WTC11 (cell line): ENCODE data around the gene CUL4A. TPM values are rescaled to one million over a fixed set of nuclear protein-coding genes. Genes with fewer than 3 reads are reported as not detected.

Source experiments
- ATAC-seq: fragments of 200-7000 bp; cut with Tn5 transposase; 2 replicates; pipeline ENCODE4 v1.10.0; 2021; ENCODE audit warnings: mild to moderate bottlenecking, moderate library complexity
- CTCF ChIA-PET: fragments of 300-600 bp; sonication (Branson Sonifier 250); formaldehyde crosslinking; loops from one replicate; lab custom pipeline; 2021; ENCODE audit warnings: antibody characterized with exemption; lab: Charles Lee
- POLR2A ChIA-PET: fragments of 350-600 bp; sonication (Branson Sonifier 250); formaldehyde crosslinking; loops from one replicate; lab custom pipeline; 2021; ENCODE audit warnings: antibody characterized with exemption; lab: Charles Lee
- DNase-seq: peaks from one replicate; pipeline ENCODE4 v3.0.0; 2021; ENCODE audit warnings: low spot score
- H3K27ac Mint-ChIP-seq: 2 replicates; pipeline ENCODE4 v1.8.0; 2021; ENCODE audit warnings: mixed read lengths
- H3K27me3 Mint-ChIP-seq: 2 replicates; pipeline ENCODE4 v1.8.0; 2021; ENCODE audit warnings: low read depth, mild to moderate bottlenecking, moderate library complexity, mixed read lengths
- H3K36me3 Mint-ChIP-seq: 2 replicates; pipeline ENCODE4 v1.8.0; 2021; ENCODE audit warnings: mixed read lengths
- H3K4me1 Mint-ChIP-seq: 2 replicates; pipeline ENCODE4 v1.8.0; 2022; ENCODE audit warnings: mixed read lengths
- H3K4me3 Mint-ChIP-seq: 2 replicates; pipeline ENCODE4 v1.8.0; 2021; ENCODE audit warnings: mild to moderate bottlenecking, moderate library complexity, mixed read lengths
- H3K9me3 Mint-ChIP-seq: 2 replicates; pipeline ENCODE4 v1.8.0; 2021; ENCODE audit warnings: mixed read lengths
- AR ChIP-seq: fragments of 250-450 bp; sonication (Bioruptor Pico); IDR thresholded peaks from 2 replicates; pipeline ENCODE4 v1.9.0; 2021; ENCODE audit warnings: mild to moderate bottlenecking
- ARID4B ChIP-seq: sonication (generic); formaldehyde crosslinking; IDR thresholded peaks from 2 replicates; pipeline ENCODE4 v1.8.0; 2023; ENCODE audit warnings: missing genetic modification reagents, mild to moderate bottlenecking, borderline replicate concordance
- ATF6 ChIP-seq: sonication (generic); formaldehyde crosslinking; IDR thresholded peaks from 2 replicates; pipeline ENCODE4 v1.8.1; 2023; ENCODE audit warnings: mild to moderate bottlenecking, missing genetic modification reagents
- CBFB ChIP-seq: sonication (generic); formaldehyde crosslinking; IDR thresholded peaks from 2 replicates; pipeline ENCODE4 v1.8.1; 2022; ENCODE audit warnings: mild to moderate bottlenecking, low read depth, missing genetic modification reagents
- CDX4 ChIP-seq: fragments of 250-450 bp; sonication (Bioruptor Pico); IDR thresholded peaks from 2 replicates; pipeline ENCODE4 v1.9.0; 2021; ENCODE audit warnings: moderate library complexity, mild to moderate bottlenecking, inconsistent platforms, borderline replicate concordance
- E2F4 ChIP-seq: sonication (generic); formaldehyde crosslinking; IDR thresholded peaks from 2 replicates; pipeline ENCODE4 v1.8.1; 2022; ENCODE audit warnings: low read depth, mild to moderate bottlenecking, moderate library complexity, missing genetic modification reagents, borderline replicate concordance
- GRHL2 ChIP-seq: fragments of 250-450 bp; sonication (Bioruptor Pico); IDR thresholded peaks from 2 replicates; pipeline ENCODE4 v1.8.0; 2022; ENCODE audit warnings: mild to moderate bottlenecking, moderate library complexity; ENCODE audit not compliant: insufficient replicate concordance, severe bottlenecking
- IRF2 ChIP-seq: sonication (generic); formaldehyde crosslinking; IDR thresholded peaks from 2 replicates; pipeline ENCODE4 v1.8.0; 2022; ENCODE audit warnings: low read depth, missing genetic modification reagents, borderline replicate concordance
- MYBL2 ChIP-seq: sonication (generic); formaldehyde crosslinking; IDR thresholded peaks from 2 replicates; pipeline ENCODE4 v1.8.1; 2023; ENCODE audit warnings: mild to moderate bottlenecking, moderate library complexity, missing genetic modification reagents
- NR3C1 ChIP-seq: sonication (generic); formaldehyde crosslinking; conservative IDR thresholded peaks from 2 replicates; pipeline ENCODE4 v1.8.1; 2023; ENCODE audit warnings: low read depth, mild to moderate bottlenecking, missing genetic modification reagents
- SP1 ChIP-seq: sonication (generic); formaldehyde crosslinking; conservative IDR thresholded peaks from 2 replicates; pipeline ENCODE4 v1.8.1; 2022; ENCODE audit warnings: missing genetic modification reagents
- TCF7 ChIP-seq: sonication (generic); formaldehyde crosslinking; IDR thresholded peaks from 2 replicates; pipeline ENCODE4 v1.8.0; 2022; ENCODE audit warnings: mild to moderate bottlenecking, low read depth, missing genetic modification reagents, moderate library complexity
- ZNF281 ChIP-seq: sonication (generic); formaldehyde crosslinking; IDR thresholded peaks from 2 replicates; pipeline ENCODE4 v1.8.0; 2023; ENCODE audit warnings: mild to moderate bottlenecking, missing genetic modification reagents
- ZNF317 ChIP-seq: sonication (generic); formaldehyde crosslinking; IDR thresholded peaks from 2 replicates; pipeline ENCODE4 v1.8.1; 2023; ENCODE audit warnings: low read depth, mild to moderate bottlenecking, moderate library complexity, missing genetic modification reagents, borderline replicate concordance
- ZNF532 ChIP-seq: fragments of 250-450 bp; sonication (Bioruptor Pico); IDR thresholded peaks from 2 replicates; pipeline ENCODE4 v1.9.0; 2021; ENCODE audit warnings: mild to moderate bottlenecking, borderline replicate concordance
- total RNA-seq: library from RNA; stranded (reverse); gene quantifications from 3 replicates; pipeline ENCODE4 v1.2.3, GENCODE V29; 2021

Gene CUL4A
- total RNA-seq, 1 experiment from 2014 or later = 99.9 TPM

- Mint-ChIP-seq H3K27ac (no peak overlapping the region; the same call in 1 of the 2 replicates), H3K27me3 (no peaks in the 10 kb centered on the region), H3K36me3 (peaks cover 24% of the 10 kb centered on the region), H3K4me3 (no peak overlapping the region), H3K4me1 (peaks cover 18% of the 10 kb centered on the region), H3K9me3 (no peaks in the 10 kb centered on the region)
- ChIA-PET POLR2A (no interaction called here), CTCF (interaction anchor here (0.6 kb wide), 1 partner anchor 300 kb away, joined by 3 read pairs; no protein-coding TSS in a partner anchor)
- peak; percentile 72 for ATAC-seq
- DNase-seq = no peak
- TF ChIP-seq NR3C1 (CRISPR knock-in tag) (no peak), AR (CRISPR knock-in tag) (no peak), SP1 (CRISPR knock-in tag) (no peak), CBFB (CRISPR knock-in tag) (no peak), GRHL2 (CRISPR knock-in tag) (no peak), ZNF317 (CRISPR knock-in tag) (no peak), CDX4 (CRISPR knock-in tag) (no peak), IRF2 (no peak), ZNF281 (CRISPR knock-in tag) (no peak), ATF6 (CRISPR knock-in tag) (no peak), E2F4 (no peak), ARID4B (no peak), TCF7 (CRISPR knock-in tag) (no peak), ZNF532 (CRISPR knock-in tag) (no peak), MYBL2 (CRISPR knock-in tag) (no peak)
Observed at GRCh38 chr13:113216254-113217048, 7.0 kb downstream of the CUL4A start.
